OCI-M1 (cell line): ENCODE measurements around the gene FREY1.

Experiments used
- DNase-seq: peaks from one replicate; lab custom pipeline; 2025; lab: John Stamatoyannopoulos, UW

Gene FREY1

GRCh38 chr11:45870706-45871105 lies 36.4 kb downstream of the FREY1 start:
- DNase-seq, result no peak

- no peak for DNase-seq
Observed at GRCh38 chr11:45869551-45869950, 37.5 kb downstream of the FREY1 start.

GRCh38 chr11:45864041-45864440 lies 43.0 kb downstream of the FREY1 start:
- no peak for DNase-seq

- DNase-seq, result no peak
Observed at GRCh38 chr11:45860764-45861510, 46.1 kb downstream of the FREY1 start.

- DNase-seq, result no peak
Observed at GRCh38 chr11:45860348-45860747, 46.7 kb downstream of the FREY1 start.

- no peak for DNase-seq
Observed at GRCh38 chr11:45859661-45860140, 47.4 kb downstream of the FREY1 start.

GRCh38 chr11:45858751-45859398 lies 48.2 kb downstream of the FREY1 start:
- DNase-seq, result no peak

GRCh38 chr11:45857961-45858474 lies 49.1 kb downstream of the FREY1 start:
- DNase-seq, result no peak
